ENCODE results near the gene OPN4.

DNA sequence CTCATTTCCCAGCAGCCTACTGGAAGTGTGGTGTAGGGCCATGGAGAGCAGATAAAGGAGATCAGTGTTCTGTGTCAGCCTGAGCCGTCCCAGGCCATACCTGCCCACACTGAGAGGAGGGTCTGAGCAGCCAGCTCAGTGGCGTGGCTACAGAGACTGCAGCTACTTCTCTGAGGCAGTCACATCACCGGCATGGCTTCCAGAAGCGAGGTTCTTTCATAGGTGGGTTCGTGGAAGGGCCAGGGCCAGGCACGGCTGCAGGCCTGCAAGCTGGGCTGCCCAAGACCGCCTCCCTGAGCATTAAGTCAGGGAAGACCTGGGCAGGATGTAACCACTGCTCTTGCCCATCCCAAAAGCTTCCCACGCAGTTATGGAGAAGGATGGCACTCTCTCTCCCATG is 48.8 kb downstream of the OPN4 start:
- TF ChIP-seq, protein P1, sequence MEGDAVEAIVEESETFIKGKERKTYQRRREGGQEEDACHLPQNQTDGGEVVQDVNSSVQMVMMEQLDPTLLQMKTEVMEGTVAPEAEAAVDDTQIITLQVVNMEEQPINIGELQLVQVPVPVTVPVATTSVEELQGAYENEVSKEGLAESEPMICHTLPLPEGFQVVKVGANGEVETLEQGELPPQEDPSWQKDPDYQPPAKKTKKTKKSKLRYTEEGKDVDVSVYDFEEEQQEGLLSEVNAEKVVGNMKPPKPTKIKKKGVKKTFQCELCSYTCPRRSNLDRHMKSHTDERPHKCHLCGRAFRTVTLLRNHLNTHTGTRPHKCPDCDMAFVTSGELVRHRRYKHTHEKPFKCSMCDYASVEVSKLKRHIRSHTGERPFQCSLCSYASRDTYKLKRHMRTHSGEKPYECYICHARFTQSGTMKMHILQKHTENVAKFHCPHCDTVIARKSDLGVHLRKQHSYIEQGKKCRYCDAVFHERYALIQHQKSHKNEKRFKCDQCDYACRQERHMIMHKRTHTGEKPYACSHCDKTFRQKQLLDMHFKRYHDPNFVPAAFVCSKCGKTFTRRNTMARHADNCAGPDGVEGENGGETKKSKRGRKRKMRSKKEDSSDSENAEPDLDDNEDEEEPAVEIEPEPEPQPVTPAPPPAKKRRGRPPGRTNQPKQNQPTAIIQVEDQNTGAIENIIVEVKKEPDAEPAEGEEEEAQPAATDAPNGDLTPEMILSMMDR (conservative IDR thresholded peaks at IDR 0.05; ENCODE audit: low read length), result no peak
- TF ChIP-seq EZH2phosphoT487 (IDR thresholded peaks at IDR 0.05; ENCODE audit: borderline replicate concordance), result no peak
